Lower leg skin (tissue), 4 donors: Measurements from ENCODE around the gene ABCD1. TPM values are rescaled to one million over a fixed set of nuclear protein-coding genes. Genes with fewer than 3 reads are reported as not detected.

ENCODE experiments used
- DNase-seq, 2 donors: peaks; one replicate each; pipeline ENCODE4 v3.0.0-alpha.2; 2019; ENCODE audit warnings: low spot score in 2 of 2
- H3K4me3 ChIP-seq: fragments of 200-600 bp; sonication (generic); 2 replicates; pipeline ENCODE4 v1.5.1; 2017; ENCODE audit warnings: mild to moderate bottlenecking, low read depth; ENCODE audit not compliant: poor library complexity, severe bottlenecking
- CTCF ChIP-seq, 3 donors: fragments of 450-650 bp; IDR thresholded peaks; one replicate each; pipeline ENCODE4 v1.5.1; 2016; ENCODE audit warnings: antibody characterized with exemption in 3 of 3, mild to moderate bottlenecking in 3 of 3, moderate library complexity in 2 of 3
- POLR2A ChIP-seq, 2 donors: fragments of 450-650 bp; IDR thresholded peaks; one replicate each; pipeline ENCODE4 v1.6.1; 2016 to 2017; ENCODE audit warnings: antibody characterized with exemption in 2 of 2, mild to moderate bottlenecking in 1 of 2, moderate library complexity in 1 of 2
- WGBS, 2 donors: methylation state at CpG; one replicate each; pipeline ENCODE4 v1.1.5; 2018; 5-methylcytosine and 5-hydroxymethylcytosine counted together
- intact Hi-C: fragments of 100-400 bp; cut with DNase I; formaldehyde crosslinking; loops from one replicate; pipeline ENCODE4 v1.15.0; 2023; ENCODE audit warnings: low total_unique reads
- total RNA-seq, 4 donors: library from RNA; depleted of rRNA; stranded (reverse); fragments of >200 nt; gene quantifications; one replicate each; pipeline ENCODE4 v1.1.0, GENCODE V29; 2016

ABCD1 gene
- total RNA-seq, 4 donors from 2014 or later = 5.0 to 9.3 (median 7.4) TPM

GRCh38 chrX:153719701-153720100, 5.0 kb upstream of the ABCD1 start:
- no peak overlapping the region for H3K4me3 ChIP-seq
- TF ChIP-seq POLR2A (IDR thresholded peaks at IDR 0.05) = no peak
- TF ChIP-seq CTCF (IDR thresholded peaks at IDR 0.05) = no peak
- 60 to 68% methylated on average over 2 of the region's 2 CpGs for WGBS, 2 donors
- intact Hi-C loops = no loop called here
- no peak for DNase-seq

- TF ChIP-seq CTCF (IDR thresholded peaks at IDR 0.05) = no peak
- no peak for TF ChIP-seq POLR2A (IDR thresholded peaks at IDR 0.05)
- intact Hi-C loops = no loop called here
- WGBS, 2 donors = 38 to 63% methylated on average over 10 to 12 of the region's 12 CpGs
- H3K4me3 ChIP-seq = no peak overlapping the region
- no peak for DNase-seq
Observed at GRCh38 chrX:153722704-153723350, 1.8 kb upstream of the ABCD1 start.

GRCh38 chrX:153723351-153724251, 1.1 kb upstream of the ABCD1 start:
- DNase-seq = no peak
- WGBS, 2 donors = 2 to 41% methylated on average over 10 to 46 of the region's 78 CpGs
- intact Hi-C loops = no loop called here
- peak overlapping the region; percentile 57 for H3K4me3 ChIP-seq
- TF ChIP-seq CTCF (IDR thresholded peaks at IDR 0.05) (no peak), POLR2A (IDR thresholded peaks at IDR 0.05) (no peak)

DNA sequence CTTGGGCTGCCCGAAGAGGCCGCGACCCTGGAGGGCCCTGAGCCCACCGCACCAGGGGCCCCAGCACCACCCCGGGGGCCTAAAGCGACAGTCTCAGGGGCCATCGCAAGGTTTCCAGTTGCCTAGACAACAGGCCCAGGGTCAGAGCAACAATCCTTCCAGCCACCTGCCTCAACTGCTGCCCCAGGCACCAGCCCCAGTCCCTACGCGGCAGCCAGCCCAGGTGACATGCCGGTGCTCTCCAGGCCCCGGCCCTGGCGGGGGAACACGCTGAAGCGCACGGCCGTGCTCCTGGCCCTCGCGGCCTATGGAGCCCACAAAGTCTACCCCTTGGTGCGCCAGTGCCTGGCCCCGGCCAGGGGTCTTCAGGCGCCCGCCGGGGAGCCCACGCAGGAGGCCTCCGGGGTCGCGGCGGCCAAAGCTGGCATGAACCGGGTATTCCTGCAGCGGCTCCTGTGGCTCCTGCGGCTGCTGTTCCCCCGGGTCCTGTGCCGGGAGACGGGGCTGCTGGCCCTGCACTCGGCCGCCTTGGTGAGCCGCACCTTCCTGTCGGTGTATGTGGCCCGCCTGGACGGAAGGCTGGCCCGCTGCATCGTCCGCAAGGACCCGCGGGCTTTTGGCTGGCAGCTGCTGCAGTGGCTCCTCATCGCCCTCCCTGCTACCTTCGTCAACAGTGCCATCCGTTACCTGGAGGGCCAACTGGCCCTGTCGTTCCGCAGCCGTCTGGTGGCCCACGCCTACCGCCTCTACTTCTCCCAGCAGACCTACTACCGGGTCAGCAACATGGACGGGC, 579 bp downstream of the ABCD1 start:
- DNase-seq = no peak
- no peak for TF ChIP-seq POLR2A (IDR thresholded peaks at IDR 0.05)
- no peak for TF ChIP-seq CTCF (IDR thresholded peaks at IDR 0.05)
- intact Hi-C loops = no loop called here
- 76 to 80% methylated on average over 5 to 49 of the region's 55 CpGs for WGBS, 2 donors
- no peak overlapping the region for H3K4me3 ChIP-seq

DNA sequence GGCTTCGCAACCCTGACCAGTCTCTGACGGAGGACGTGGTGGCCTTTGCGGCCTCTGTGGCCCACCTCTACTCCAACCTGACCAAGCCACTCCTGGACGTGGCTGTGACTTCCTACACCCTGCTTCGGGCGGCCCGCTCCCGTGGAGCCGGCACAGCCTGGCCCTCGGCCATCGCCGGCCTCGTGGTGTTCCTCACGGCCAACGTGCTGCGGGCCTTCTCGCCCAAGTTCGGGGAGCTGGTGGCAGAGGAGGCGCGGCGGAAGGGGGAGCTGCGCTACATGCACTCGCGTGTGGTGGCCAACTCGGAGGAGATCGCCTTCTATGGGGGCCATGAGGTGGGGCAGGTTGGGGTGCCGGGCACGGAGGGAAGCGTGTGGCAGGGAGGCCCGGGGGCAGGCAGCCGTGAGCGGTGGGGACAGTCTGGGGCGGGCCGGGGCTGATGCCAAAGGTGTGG, 1.2 kb downstream of the ABCD1 start:
- 27 to 75% methylated on average over 22 to 35 of the region's 35 CpGs for WGBS, 2 donors
- no peak for DNase-seq

More for the DNA sequence above, 1.2 kb downstream of the ABCD1 start:
- no peak for TF ChIP-seq CTCF (IDR thresholded peaks at IDR 0.05)
- TF ChIP-seq POLR2A (IDR thresholded peaks at IDR 0.05) = no peak
- H3K4me3 ChIP-seq = no peak overlapping the region
- intact Hi-C loops = no loop called here
